ENCODE results near the gene PDIA2. TPM values are rescaled to one million over a fixed set of nuclear protein-coding genes. Genes with fewer than 3 reads are reported as not detected.
A peak's percentile ranks its signal among the peaks of the same experiment; 100 is the strongest.

The PDIA2 gene
- total RNA-seq, 2 experiments from 2014 or later = not detected

DNA sequence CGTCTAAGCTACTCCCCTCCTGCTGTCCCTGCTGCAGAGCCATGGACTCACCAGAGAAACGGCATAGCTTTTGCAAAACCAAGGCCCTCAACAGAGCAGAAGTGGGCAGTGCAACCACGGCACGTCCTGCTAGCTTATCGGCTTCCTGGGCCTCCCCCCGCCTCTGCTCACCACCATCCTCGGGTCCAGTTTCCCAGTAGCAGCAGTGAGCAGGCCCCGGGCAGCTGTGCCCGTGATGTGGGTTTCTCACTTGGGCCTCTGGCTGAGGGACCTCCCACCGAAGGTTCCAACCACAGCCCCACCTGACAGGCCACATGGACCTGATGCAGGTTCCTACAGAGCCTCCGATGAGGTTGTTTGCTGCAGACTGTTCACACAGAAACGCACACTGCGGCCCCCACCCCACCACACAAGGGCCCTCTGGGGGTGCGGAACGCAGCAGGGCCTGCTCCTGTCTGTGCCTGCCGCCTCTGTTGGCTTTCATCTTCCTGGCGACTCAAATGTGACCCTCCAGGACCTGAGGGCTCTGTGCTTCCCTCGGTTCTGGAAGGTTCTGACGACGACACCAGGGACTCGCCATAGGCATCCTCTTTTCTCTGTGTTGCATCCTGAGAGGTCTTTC, 24.8 kb downstream of the PDIA2 start:
- no peak overlapping the region for H3K4me3 Mint-ChIP-seq
- no peaks in the 10 kb centered on the region for H3K27me3 Mint-ChIP-seq
- H3K36me3 Mint-ChIP-seq = peaks cover 1% of the 10 kb centered on the region
- ATAC-seq (no peak), DNase-seq (no peak)
- H3K4me1 Mint-ChIP-seq = peaks cover 22% of the 10 kb centered on the region
- no peak overlapping the region for H3K27ac Mint-ChIP-seq
- H3K9me3 Mint-ChIP-seq (ENCODE audit: low read depth) = no peaks in the 10 kb centered on the region
- CTCF ChIA-PET = no interaction called here

DNA sequence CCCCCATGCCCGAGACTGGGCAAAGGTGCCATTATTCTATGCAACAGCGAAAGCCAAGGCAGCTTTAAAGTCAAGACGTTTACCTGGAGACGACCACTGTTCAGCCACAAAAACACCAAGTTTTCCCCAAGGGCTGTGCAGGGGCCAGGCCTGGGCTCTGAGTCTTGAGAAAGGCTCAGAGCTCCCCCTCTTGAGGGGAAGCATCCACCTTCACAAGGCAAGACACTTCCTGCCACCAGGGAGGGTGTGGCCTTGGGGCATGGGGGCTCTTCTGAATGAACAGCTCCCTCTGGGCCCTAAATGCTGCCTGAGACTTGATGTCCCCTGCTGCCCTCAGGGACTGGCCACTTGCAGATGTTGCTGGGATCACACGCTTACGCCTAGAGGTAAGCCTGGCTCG, 26.5 kb downstream of the PDIA2 start:
- Mint-ChIP-seq H3K9me3 (ENCODE audit: low read depth) (no peaks in the 10 kb centered on the region), H3K27me3 (no peaks in the 10 kb centered on the region), H3K36me3 (peaks cover 1% of the 10 kb centered on the region), H3K4me1 (peaks cover 22% of the 10 kb centered on the region), H3K27ac (no peak overlapping the region), H3K4me3 (no peak overlapping the region)
- DNase-seq (peak; percentile 51), ATAC-seq (peak; percentile 65)
- CTCF ChIA-PET = interaction anchor here (1.2 to 1.9 kb wide), 4 partner anchors 43 to 202 kb away, joined by 3 to 7 read pairs (median 4); partner anchors contain the start of genes AXIN1 and FAM234A

DNA sequence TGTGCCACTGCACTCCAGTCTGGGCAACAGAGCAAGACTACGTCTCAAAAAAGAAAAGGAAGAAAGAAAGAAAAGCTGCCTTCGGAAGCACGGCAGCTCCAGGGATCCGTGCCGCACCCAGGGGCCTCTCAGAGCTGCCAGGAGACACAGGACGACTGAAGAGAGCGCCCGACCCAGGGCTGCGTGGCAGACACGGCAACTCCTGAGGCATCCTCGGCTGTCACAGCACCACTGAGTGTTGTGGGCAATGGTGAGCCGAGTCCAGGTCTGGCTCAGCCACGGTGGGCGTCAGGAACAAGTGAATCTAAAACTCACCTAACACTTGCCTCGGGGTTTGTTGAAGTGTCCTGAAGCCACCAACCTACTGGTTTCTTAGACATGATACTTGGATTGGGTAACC, 28.8 kb downstream of the PDIA2 start:
- Mint-ChIP-seq H3K4me3 (no peak overlapping the region), H3K9me3 (ENCODE audit: low read depth) (no peaks in the 10 kb centered on the region), H3K27ac (no peak overlapping the region), H3K27me3 (no peaks in the 10 kb centered on the region), H3K4me1 (peaks cover 25% of the 10 kb centered on the region), H3K36me3 (peaks cover 1% of the 10 kb centered on the region)
- ATAC-seq = no peak
- DNase-seq = no peak
- CTCF ChIA-PET = no interaction called here

GRCh38 chr16:314351-314750, 31.4 kb downstream of the PDIA2 start:
- no peaks in the 10 kb centered on the region for H3K9me3 Mint-ChIP-seq (ENCODE audit: low read depth)
- CTCF ChIA-PET = no interaction called here
- no peak for DNase-seq
- ATAC-seq = no peak
- no peaks in the 10 kb centered on the region for H3K27me3 Mint-ChIP-seq
- H3K4me1 Mint-ChIP-seq = peaks cover 18% of the 10 kb centered on the region
- no peak overlapping the region for H3K27ac Mint-ChIP-seq
- H3K36me3 Mint-ChIP-seq = no peaks in the 10 kb centered on the region
- H3K4me3 Mint-ChIP-seq = no peak overlapping the region

GRCh38 chr16:314795-315299, 31.9 kb downstream of the PDIA2 start:
- CTCF ChIA-PET = no interaction called here
- no peak for ATAC-seq
- no peak for DNase-seq
- H3K4me3 Mint-ChIP-seq = no peak overlapping the region
- no peaks in the 10 kb centered on the region for H3K9me3 Mint-ChIP-seq (ENCODE audit: low read depth)
- no peaks in the 10 kb centered on the region for H3K36me3 Mint-ChIP-seq
- H3K27me3 Mint-ChIP-seq = no peaks in the 10 kb centered on the region
- H3K4me1 Mint-ChIP-seq = peaks cover 17% of the 10 kb centered on the region
- H3K27ac Mint-ChIP-seq = no peak overlapping the region

DNA sequence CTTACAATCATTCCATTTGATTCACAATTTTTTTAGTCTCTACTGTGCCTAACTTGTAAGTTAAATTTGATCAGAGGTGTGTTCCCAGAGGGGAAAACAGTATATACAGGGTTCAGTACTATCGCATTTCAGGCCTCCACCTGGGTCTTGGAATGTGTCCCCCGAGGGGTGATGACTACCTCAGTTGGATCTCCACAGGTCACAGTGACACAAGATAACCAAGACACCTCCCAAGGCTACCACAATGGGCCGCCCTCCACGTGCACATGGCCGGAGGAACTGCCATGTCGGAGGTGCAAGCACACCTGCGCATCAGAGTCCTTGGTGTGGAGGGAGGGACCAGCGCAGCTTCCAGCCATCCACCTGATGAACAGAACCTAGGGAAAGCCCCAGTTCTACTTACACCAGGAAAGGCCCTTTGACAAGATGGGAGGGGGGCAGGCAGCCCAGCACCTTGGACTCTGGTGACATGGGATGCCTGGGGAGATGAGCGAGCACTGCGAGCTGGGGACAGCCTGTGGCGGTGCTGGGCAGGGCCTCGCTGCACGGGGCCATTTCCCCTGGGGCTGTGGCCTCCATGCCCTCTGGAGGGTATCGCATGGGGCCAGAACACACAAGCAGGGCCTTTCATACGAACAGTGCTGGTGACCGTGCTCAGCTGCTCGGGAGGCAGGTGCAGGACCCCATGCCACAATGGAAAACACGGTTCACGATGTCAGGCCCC, 33.9 kb downstream of the PDIA2 start:
- DNase-seq = no peak
- no peaks in the 10 kb centered on the region for H3K27me3 Mint-ChIP-seq
- ATAC-seq = no peak
- H3K9me3 Mint-ChIP-seq (ENCODE audit: low read depth) = no peaks in the 10 kb centered on the region
- peaks cover 20% of the 10 kb centered on the region for H3K4me1 Mint-ChIP-seq
- H3K27ac Mint-ChIP-seq = no peak overlapping the region
- CTCF ChIA-PET = no interaction called here
- H3K36me3 Mint-ChIP-seq = no peaks in the 10 kb centered on the region
- no peak overlapping the region for H3K4me3 Mint-ChIP-seq

GRCh38 chr16:317583-317982, 34.6 kb downstream of the PDIA2 start:
- ATAC-seq (peak; percentile 20), DNase-seq (no peak)
- Mint-ChIP-seq H3K9me3 (ENCODE audit: low read depth) (no peaks in the 10 kb centered on the region), H3K27ac (no peak overlapping the region), H3K4me3 (no peak overlapping the region), H3K27me3 (no peaks in the 10 kb centered on the region), H3K36me3 (no peaks in the 10 kb centered on the region), H3K4me1 (peaks cover 20% of the 10 kb centered on the region)
- CTCF ChIA-PET = no interaction called here

DNA sequence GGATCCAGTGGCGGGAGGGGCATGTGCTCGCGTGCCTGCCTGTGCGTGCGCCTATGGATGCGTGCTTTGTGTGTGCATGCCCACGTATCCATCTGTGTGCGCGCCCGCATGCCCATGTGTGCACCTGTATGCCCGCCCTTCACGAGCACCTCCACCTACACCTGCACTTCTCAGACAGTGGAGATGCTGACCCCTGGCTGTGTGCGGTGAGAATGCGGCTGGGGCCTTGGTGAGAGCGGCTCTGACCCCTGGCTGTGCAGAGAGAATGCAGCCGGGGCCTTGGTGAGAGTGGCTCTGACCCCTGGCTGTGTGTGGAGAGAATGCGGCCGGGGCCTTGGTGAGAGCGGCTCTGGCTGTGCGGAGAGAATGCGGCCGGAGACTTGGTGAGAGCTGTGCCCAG, 35.7 kb downstream of the PDIA2 start:
- H3K4me3 Mint-ChIP-seq = no peak overlapping the region
- CTCF ChIA-PET = no interaction called here
- H3K4me1 Mint-ChIP-seq = peaks cover 22% of the 10 kb centered on the region
- no peak for ATAC-seq
- no peaks in the 10 kb centered on the region for H3K27me3 Mint-ChIP-seq
- no peak for DNase-seq
- H3K27ac Mint-ChIP-seq = no peak overlapping the region
- no peaks in the 10 kb centered on the region for H3K9me3 Mint-ChIP-seq (ENCODE audit: low read depth)
- no peaks in the 10 kb centered on the region for H3K36me3 Mint-ChIP-seq

DNA sequence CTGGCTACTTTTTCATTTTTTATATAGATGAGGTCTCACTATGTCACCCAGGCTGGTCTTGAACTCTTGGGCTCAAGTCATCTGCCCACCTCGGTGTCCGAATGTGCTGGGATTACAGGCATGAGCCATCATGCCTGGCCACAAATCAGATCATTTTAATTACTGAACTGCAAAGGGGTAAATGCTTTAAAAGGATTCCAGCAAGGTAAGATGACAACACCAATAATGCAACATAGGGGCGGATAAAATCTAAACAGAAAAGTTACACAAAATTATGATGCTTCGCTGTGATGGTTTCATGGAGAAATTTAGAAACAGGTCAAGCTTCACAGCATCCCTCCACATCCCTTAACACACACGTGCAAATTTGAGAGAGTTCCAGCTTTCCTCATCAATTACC, 37.2 kb downstream of the PDIA2 start:
- ATAC-seq (no peak), DNase-seq (no peak)
- H3K4me1 Mint-ChIP-seq = peaks cover 34% of the 10 kb centered on the region
- no peak overlapping the region for H3K27ac Mint-ChIP-seq
- CTCF ChIA-PET = no interaction called here
- no peaks in the 10 kb centered on the region for H3K36me3 Mint-ChIP-seq
- no peaks in the 10 kb centered on the region for H3K9me3 Mint-ChIP-seq (ENCODE audit: low read depth)
- peaks cover 1% of the 10 kb centered on the region for H3K27me3 Mint-ChIP-seq
- H3K4me3 Mint-ChIP-seq = no peak overlapping the region

- CTCF ChIA-PET = interaction anchor here (1.1 kb wide), 1 partner anchor 27 kb away, joined by 4 read pairs; no protein-coding TSS in a partner anchor
- DNase-seq (no peak), ATAC-seq (no peak)
- Mint-ChIP-seq H3K4me3 (no peak overlapping the region), H3K9me3 (ENCODE audit: low read depth) (no peaks in the 10 kb centered on the region), H3K4me1 (peaks cover 40% of the 10 kb centered on the region), H3K27ac (no peak overlapping the region), H3K27me3 (peaks cover 6% of the 10 kb centered on the region), H3K36me3 (no peaks in the 10 kb centered on the region)
These were observed 38.6 kb downstream of the PDIA2 start for GRCh38 chr16:321532-321931.

DNA sequence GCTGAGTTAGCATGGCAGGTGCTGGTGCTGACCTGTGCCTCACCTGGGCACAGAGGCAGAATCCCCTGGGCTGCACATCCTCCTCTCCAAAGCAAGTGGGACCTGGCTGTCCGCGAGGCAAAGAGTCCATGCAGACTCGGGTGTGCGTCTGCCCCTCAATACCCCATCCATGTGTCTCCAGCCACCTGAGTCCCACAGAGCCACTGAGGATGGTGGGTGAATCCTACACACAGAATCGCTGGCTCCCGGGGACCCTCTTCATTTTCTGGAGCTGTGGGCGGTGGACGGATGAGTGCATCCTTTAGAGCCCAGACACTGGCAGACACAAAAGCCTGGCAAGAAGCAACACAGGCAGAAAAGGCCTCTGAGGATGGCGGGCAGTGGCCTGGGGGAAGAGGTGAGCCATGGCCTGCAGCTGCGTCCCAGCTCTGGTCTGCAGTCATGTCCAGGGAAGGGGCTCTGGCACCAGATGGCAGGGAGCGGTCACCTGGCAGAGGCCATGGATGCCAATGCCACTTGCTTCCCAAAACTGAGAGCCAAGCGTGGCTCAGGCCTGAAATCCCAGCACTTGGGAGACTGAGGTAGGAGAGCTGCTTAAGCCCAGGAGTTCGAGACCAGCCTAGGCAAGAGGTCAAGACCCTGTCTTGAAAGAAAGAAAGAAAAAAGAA, 39.6 kb downstream of the PDIA2 start:
- Mint-ChIP-seq H3K27ac (no peak overlapping the region), H3K9me3 (ENCODE audit: low read depth) (no peaks in the 10 kb centered on the region), H3K27me3 (peaks cover 6% of the 10 kb centered on the region), H3K36me3 (no peaks in the 10 kb centered on the region), H3K4me3 (no peak overlapping the region), H3K4me1 (peaks cover 48% of the 10 kb centered on the region)
- DNase-seq (no peak), ATAC-seq (no peak)
- CTCF ChIA-PET = interaction anchor here (1.1 kb wide), 1 partner anchor 28 kb away, joined by 4 read pairs; no protein-coding TSS in a partner anchor

- CTCF ChIA-PET = interaction anchor here (1.1 kb wide), 1 partner anchor 38 kb away, joined by 3 read pairs; no protein-coding TSS in a partner anchor
- no peak for DNase-seq
- Mint-ChIP-seq H3K4me3 (no peak overlapping the region), H3K27ac (no peak overlapping the region), H3K9me3 (ENCODE audit: low read depth) (no peaks in the 10 kb centered on the region), H3K36me3 (no peaks in the 10 kb centered on the region), H3K27me3 (peaks cover 6% of the 10 kb centered on the region), H3K4me1 (peaks cover 44% of the 10 kb centered on the region)
- ATAC-seq = no peak
These were observed 41.2 kb downstream of the PDIA2 start for GRCh38 chr16:324201-324450.

- Mint-ChIP-seq H3K4me3 (peak overlapping the region; percentile 0), H3K9me3 (ENCODE audit: low read depth) (no peaks in the 10 kb centered on the region), H3K36me3 (no peaks in the 10 kb centered on the region), H3K27ac (peak overlapping the region; percentile 57), H3K27me3 (peaks cover 6% of the 10 kb centered on the region), H3K4me1 (peaks cover 43% of the 10 kb centered on the region)
- DNase-seq (peak; percentile 63), ATAC-seq (peak; percentile 35)
- CTCF ChIA-PET = interaction anchor here (0.5 to 1.1 kb wide), 2 partner anchors 37 to 85 kb away, joined by 3 read pairs; no protein-coding TSS in a partner anchor
These were observed 41.7 kb downstream of the PDIA2 start for GRCh38 chr16:324451-325334.
